Kidney (tissue), 14 donors: ENCODE data around the gene TRPM3. TPM values are rescaled to one million over a fixed set of nuclear protein-coding genes. Genes with fewer than 3 reads are reported as not detected.

ENCODE experiments used
- DNase-seq, 5 donors: peaks; one replicate each; pipeline ENCODE4 v3.0.0-alpha.2; 2013 to 2020
- FAIRE-seq: peaks from 2 replicates; lab custom pipeline; 2012; peaks lifted over from hg19 to GRCh38; lab: Jason Lieb, UNC
- H3K27ac ChIP-seq, 2 donors: one replicate each; pipeline ENCODE4 v1.7.0; 2013; ENCODE audit warnings: low read depth in 2 of 2, low read length in 2 of 2, inconsistent platforms in 1 of 2
- H3K27me3 ChIP-seq: one replicate; pipeline ENCODE4 v1.7.1; 2013; ENCODE audit warnings: low read length, inconsistent platforms; ENCODE audit not compliant: control insufficient read depth, insufficient read depth
- H3K36me3 ChIP-seq, 3 donors: one replicate each; pipeline versions ENCODE4 v1.7.0 to v1.7.1; 2013; ENCODE audit warnings: low read length in 3 of 3, control low read depth in 1 of 3, inconsistent platforms in 1 of 3; ENCODE audit not compliant: insufficient read depth in 3 of 3, control insufficient read depth in 2 of 3
- H3K4me1 ChIP-seq, 3 donors: one replicate each; pipeline versions ENCODE4 v1.7.0 to v1.7.1; 2013; ENCODE audit warnings: low read length in 3 of 3, inconsistent platforms in 1 of 3, low read depth in 1 of 3; ENCODE audit not compliant: control insufficient read depth in 2 of 3, insufficient read depth in 2 of 3
- H3K4me3 ChIP-seq, 3 donors: one replicate each; pipeline versions ENCODE4 v1.7.0 to v1.8.1; 2013; ENCODE audit warnings: low read length in 3 of 3, control low read depth in 1 of 3, inconsistent platforms in 1 of 3
- H3K9ac ChIP-seq, 3 donors: one replicate each; pipeline versions ENCODE4 v1.7.0 to v1.7.1; 2013; ENCODE audit warnings: low read length in 3 of 3, control low read depth in 1 of 3, inconsistent platforms in 1 of 3
- H3K9me3 ChIP-seq, 3 donors: one replicate each; pipeline versions ENCODE4 v1.7.0 to v1.7.1; 2013; ENCODE audit warnings: low read length in 3 of 3, control low read depth in 1 of 3, inconsistent platforms in 1 of 3; ENCODE audit not compliant: control insufficient read depth in 2 of 3, insufficient read depth in 1 of 3
- CTCF ChIP-seq: IDR thresholded peaks from 3 replicates; pipeline ENCODE4 v1.5.1; 2012; ENCODE audit warnings: mild to moderate bottlenecking, moderate library complexity, borderline replicate concordance; ENCODE audit not compliant: insufficient read depth; ENCODE audit errors: extremely low read depth
- intact Hi-C: fragments of 100-400 bp; cut with DNase I; formaldehyde crosslinking; loops from one replicate; pipeline ENCODE4 v1.11.1; 2022
- polyA plus RNA-seq: library from polyadenylated mRNA; stranded (reverse); fragments of 350-450 nt; fragmentation: Illumina TruSeq; extraction: RNeasy Lipid Tissue Mini Kit (QIAGEN cat#74804); gene quantifications from one replicate; pipeline ENCODE4 v1.2.3, GENCODE V29; 2014; ENCODE audit warnings: low read depth, low replicate concordance; ENCODE audit not compliant: insufficient read depth
- total RNA-seq: library from RNA; stranded (reverse); fragmentation: NEBNext Ultra II Directional; extraction: Animal tissue kit (Norgen Biotek cat#: 25700); gene quantifications from one replicate; pipeline ENCODE4 v1.2.1, GENCODE V29; 2021
- donor health status: control.
- donor health status: control.
- donor health status: control.
- donor health status: control.
- donor health status: control.
- donor health status: DM: yes; HTN: yes; CAD: no.
- donor health status: Normal renal cell carcinoma (clear cell type).

TRPM3 gene
- total and polyA plus RNA-seq, 2 donors from 2014 or later: 8.8 to 11.4 TPM

GRCh38 chr9:70981312-70981711 is 140.1 kb downstream of the TRPM3 start:
- intact Hi-C loops: no loop called here
- no peak for FAIRE-seq

DNA sequence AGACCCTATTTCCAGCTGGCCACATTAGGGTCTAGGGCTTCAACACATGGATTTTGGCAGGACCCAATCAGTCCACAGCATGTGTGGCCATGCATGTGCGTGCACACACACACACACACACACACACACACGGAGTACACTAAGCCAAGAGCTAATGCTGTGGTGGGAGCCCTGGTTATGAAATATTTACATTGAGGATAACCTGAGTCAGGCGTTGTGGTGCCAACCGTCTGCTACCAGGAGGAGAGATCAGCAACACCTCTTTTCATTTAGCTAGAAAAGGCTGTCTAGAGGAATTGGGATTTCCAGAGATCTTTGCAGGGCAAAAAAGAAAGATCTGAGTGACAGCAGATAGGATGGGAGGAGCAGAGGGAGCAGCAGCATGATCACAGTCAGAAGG is 141.5 kb downstream of the TRPM3 start:
- Histone ChIP-seq H3K9me3 (peaks cover 0 to 3% (median 0%) of the 10 kb centered on the region in 3 donors), H3K4me3 (no peak overlapping the region), H3K27ac (no peak overlapping the region), H3K9ac (no peak overlapping the region), H3K4me1 (no peaks in the 10 kb centered on the region), H3K36me3 (no peaks in the 10 kb centered on the region), H3K27me3 (no peaks in the 10 kb centered on the region)
- intact Hi-C loops: no loop called here
- DNase-seq (no peak), FAIRE-seq (no peak)
- TF ChIP-seq CTCF: no peak

More at GRCh38 chr9:70981312-70981711, 140.1 kb downstream of the TRPM3 start:
- Histone ChIP-seq H3K9me3 (peaks cover 0 to 3% (median 0%) of the 10 kb centered on the region in 3 donors), H3K4me1 (no peaks in the 10 kb centered on the region), H3K36me3 (no peaks in the 10 kb centered on the region), H3K4me3 (no peak overlapping the region), H3K9ac (no peak overlapping the region), H3K27ac (no peak overlapping the region), H3K27me3 (no peaks in the 10 kb centered on the region)
- no peak for TF ChIP-seq CTCF
- no peak for DNase-seq

GRCh38 chr9:70978085-70978484 is 143.3 kb downstream of the TRPM3 start:
- Histone ChIP-seq H3K4me1 (no peaks in the 10 kb centered on the region), H3K4me3 (no peak overlapping the region), H3K27me3 (no peaks in the 10 kb centered on the region), H3K27ac (no peak overlapping the region), H3K36me3 (no peaks in the 10 kb centered on the region), H3K9me3 (no peaks in the 10 kb centered on the region), H3K9ac (no peak overlapping the region)
- intact Hi-C loops: no loop called here
- FAIRE-seq (no peak), DNase-seq (no peak)
- TF ChIP-seq CTCF: no peak

DNA sequence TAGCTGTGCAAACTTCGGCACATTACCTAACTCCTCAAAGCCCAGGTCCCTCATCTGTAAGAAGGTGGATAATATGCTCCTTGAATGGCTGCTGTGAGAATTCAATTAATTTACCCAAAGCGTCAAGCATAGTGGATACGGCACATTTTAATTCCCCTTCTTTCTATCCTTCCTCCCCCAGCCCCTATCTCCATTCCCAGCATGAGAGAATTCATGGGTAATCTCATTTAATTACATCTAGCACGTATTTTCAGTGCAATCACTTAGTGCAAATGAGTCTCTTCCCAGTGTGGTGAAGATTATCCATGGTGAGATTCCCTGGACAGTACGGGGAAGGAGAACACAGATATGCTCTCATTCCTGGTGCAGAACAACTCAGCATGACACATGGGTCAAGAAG is 145.6 kb downstream of the TRPM3 start:
- Histone ChIP-seq H3K4me3 (no peak overlapping the region), H3K4me1 (no peaks in the 10 kb centered on the region), H3K27ac (no peak overlapping the region), H3K27me3 (no peaks in the 10 kb centered on the region), H3K9ac (no peak overlapping the region), H3K9me3 (no peaks in the 10 kb centered on the region), H3K36me3 (no peaks in the 10 kb centered on the region)
- FAIRE-seq (no peak), DNase-seq (no peak)
- no peak for TF ChIP-seq CTCF
- intact Hi-C loops: no loop called here
